Upper lobe of right lung (tissue), 1 donor: ENCODE measurements around the gene C15orf61. TPM values are rescaled to one million over a fixed set of nuclear protein-coding genes. Genes with fewer than 3 reads are reported as not detected.

Experiments
- ATAC-seq: fragments of 200-7000 bp; cut with Tn5 transposase; one replicate; pipeline ENCODE4 v1.9.1; 2020; ENCODE audit warnings: mild to moderate bottlenecking, moderate library complexity
- DNase-seq: peaks from one replicate; pipeline ENCODE4 v3.0.0-alpha.2; 2020
- H3K27ac ChIP-seq: fragments of 200-600 bp; one replicate; pipeline ENCODE4 v1.8.0; 2022
- H3K27me3 ChIP-seq: fragments of 200-600 bp; one replicate; pipeline ENCODE4 v1.8.0; 2022; ENCODE audit warnings: mild to moderate bottlenecking
- H3K36me3 ChIP-seq: fragments of 200-600 bp; one replicate; pipeline ENCODE4 v1.8.0; 2022
- H3K4me1 ChIP-seq: fragments of 200-600 bp; one replicate; pipeline ENCODE4 v1.8.0; 2022
- H3K4me3 ChIP-seq: fragments of 200-600 bp; one replicate; pipeline ENCODE4 v1.8.0; 2022; ENCODE audit warnings: mild to moderate bottlenecking
- H3K9me3 ChIP-seq: fragments of 200-600 bp; one replicate; pipeline ENCODE4 v1.8.0; 2022
- intact Hi-C: fragments of 100-400 bp; cut with DNase I; formaldehyde crosslinking; loops from one replicate; pipeline ENCODE4 v1.11.0; 2022
- total RNA-seq: library from RNA; stranded (reverse); fragmentation: NEBNext Ultra II Directional; extraction: Animal tissue kit (Norgen Biotek cat#: 25700); gene quantifications from one replicate; pipeline ENCODE4 v1.2.1, GENCODE V29; 2021
- TF ChIP-seq, protein P1 (sequence below): fragments of 200-600 bp; IDR thresholded peaks from one replicate; pipeline ENCODE4 v1.8.0; 2022; ENCODE audit warnings: antibody characterized with exemption
- donor health status: DM: no; HTN: yes; CAD: no; lungs with severe emphysema.

The C15orf61 gene
- total RNA-seq, 1 donor from 2014 or later, result 7.4 TPM

GRCh38 chr15:67510597-67511190 lies 10.2 kb upstream of the C15orf61 start:
- no peak overlapping the region for H3K27ac ChIP-seq
- ATAC-seq, result no peak
- no peak for DNase-seq
- peaks cover 29% of the 10 kb centered on the region for H3K36me3 ChIP-seq
- H3K9me3 ChIP-seq, result no peaks in the 10 kb centered on the region
- intact Hi-C loops, result no loop called here
- H3K4me1 ChIP-seq, result peaks cover 10% of the 10 kb centered on the region
- H3K4me3 ChIP-seq, result no peak overlapping the region
- no peaks in the 10 kb centered on the region for H3K27me3 ChIP-seq
- TF ChIP-seq, protein P1, sequence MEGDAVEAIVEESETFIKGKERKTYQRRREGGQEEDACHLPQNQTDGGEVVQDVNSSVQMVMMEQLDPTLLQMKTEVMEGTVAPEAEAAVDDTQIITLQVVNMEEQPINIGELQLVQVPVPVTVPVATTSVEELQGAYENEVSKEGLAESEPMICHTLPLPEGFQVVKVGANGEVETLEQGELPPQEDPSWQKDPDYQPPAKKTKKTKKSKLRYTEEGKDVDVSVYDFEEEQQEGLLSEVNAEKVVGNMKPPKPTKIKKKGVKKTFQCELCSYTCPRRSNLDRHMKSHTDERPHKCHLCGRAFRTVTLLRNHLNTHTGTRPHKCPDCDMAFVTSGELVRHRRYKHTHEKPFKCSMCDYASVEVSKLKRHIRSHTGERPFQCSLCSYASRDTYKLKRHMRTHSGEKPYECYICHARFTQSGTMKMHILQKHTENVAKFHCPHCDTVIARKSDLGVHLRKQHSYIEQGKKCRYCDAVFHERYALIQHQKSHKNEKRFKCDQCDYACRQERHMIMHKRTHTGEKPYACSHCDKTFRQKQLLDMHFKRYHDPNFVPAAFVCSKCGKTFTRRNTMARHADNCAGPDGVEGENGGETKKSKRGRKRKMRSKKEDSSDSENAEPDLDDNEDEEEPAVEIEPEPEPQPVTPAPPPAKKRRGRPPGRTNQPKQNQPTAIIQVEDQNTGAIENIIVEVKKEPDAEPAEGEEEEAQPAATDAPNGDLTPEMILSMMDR, result no peak

DNA sequence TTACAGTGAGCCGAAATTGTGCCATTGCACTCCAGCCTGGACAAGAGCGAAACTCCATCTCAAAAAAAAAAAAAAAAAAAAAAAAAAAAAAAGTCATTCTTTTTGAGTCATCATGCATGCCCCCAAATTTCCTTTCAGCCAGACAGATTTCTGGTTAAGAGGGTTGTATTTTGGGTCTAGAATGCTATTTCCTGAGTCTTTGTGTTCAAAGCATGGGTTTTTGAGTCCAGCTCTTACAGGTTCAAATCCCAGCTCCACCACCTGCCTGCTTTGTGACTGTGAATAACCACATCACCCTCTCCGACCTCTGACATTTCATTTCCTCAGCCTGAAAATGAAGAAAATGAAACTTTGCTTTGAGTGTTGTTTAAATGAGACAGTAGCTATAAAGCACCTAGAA lies 9.3 kb upstream of the C15orf61 start:
- no peaks in the 10 kb centered on the region for H3K9me3 ChIP-seq
- DNase-seq (no peak), ATAC-seq (no peak)
- H3K27me3 ChIP-seq, result no peaks in the 10 kb centered on the region
- H3K27ac ChIP-seq, result no peak overlapping the region
- TF ChIP-seq, protein P1, result no peak
- H3K4me1 ChIP-seq, result peaks cover 9% of the 10 kb centered on the region
- peaks cover 32% of the 10 kb centered on the region for H3K36me3 ChIP-seq
- intact Hi-C loops, result no loop called here
- no peak overlapping the region for H3K4me3 ChIP-seq

DNA sequence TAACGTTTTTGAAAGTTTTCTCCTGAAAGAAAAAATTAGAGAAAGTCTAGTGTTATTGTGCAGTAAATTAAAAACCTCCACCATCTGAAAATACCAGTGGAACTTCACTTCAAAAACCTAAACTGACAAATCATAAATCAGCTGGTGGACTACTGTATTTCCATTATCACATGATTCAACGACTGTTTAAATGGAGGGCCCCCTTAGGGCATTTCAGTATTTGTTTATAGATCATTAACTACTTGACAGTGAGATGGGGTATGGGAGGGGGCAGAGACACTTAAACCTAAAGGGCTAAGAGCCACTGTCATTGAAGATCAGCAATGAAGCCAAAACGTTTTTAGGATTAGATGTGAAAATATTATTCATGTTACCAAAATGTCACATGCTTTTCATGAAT lies 8.8 kb upstream of the C15orf61 start:
- Histone ChIP-seq H3K9me3 (no peaks in the 10 kb centered on the region), H3K4me3 (no peak overlapping the region), H3K4me1 (peaks cover 3% of the 10 kb centered on the region), H3K36me3 (peaks cover 32% of the 10 kb centered on the region), H3K27ac (no peak overlapping the region), H3K27me3 (no peaks in the 10 kb centered on the region)
- intact Hi-C loops, result no loop called here
- DNase-seq (no peak), ATAC-seq (no peak)
- TF ChIP-seq, protein P1, result no peak

- Histone ChIP-seq H3K27ac (no peak overlapping the region), H3K9me3 (no peaks in the 10 kb centered on the region), H3K4me3 (no peak overlapping the region), H3K27me3 (no peaks in the 10 kb centered on the region), H3K36me3 (peaks cover 32% of the 10 kb centered on the region), H3K4me1 (no peaks in the 10 kb centered on the region)
- DNase-seq, result no peak
- TF ChIP-seq, protein P1, result no peak
- intact Hi-C loops, result no loop called here
- no peak for ATAC-seq
These were observed 7.8 kb upstream of the C15orf61 start for GRCh38 chr15:67512933-67513714.

DNA sequence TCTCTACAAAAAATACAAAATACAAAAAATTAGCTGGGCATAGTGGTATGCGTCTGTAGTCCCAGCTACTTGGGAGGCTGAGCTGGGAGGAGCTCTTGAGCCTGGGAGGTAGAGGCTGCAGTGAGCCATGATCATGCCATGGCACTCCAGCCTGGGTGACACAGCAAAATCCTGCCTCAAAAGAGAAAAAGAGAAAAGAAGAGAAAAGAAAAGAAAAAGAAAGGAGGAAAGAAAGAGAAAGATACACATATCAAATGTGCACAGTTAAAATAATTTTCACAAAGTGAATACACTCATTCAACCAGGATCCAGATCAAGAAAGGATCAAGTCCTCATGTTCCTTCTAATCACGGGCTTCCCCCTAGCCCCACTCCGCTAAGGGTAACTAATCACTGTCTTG lies 5.8 kb upstream of the C15orf61 start:
- intact Hi-C loops, result no loop called here
- TF ChIP-seq, protein P1, result no peak
- Histone ChIP-seq H3K4me3 (no peak overlapping the region), H3K27ac (no peak overlapping the region), H3K36me3 (peaks cover 32% of the 10 kb centered on the region), H3K4me1 (no peaks in the 10 kb centered on the region), H3K9me3 (no peaks in the 10 kb centered on the region), H3K27me3 (no peaks in the 10 kb centered on the region)
- DNase-seq (no peak), ATAC-seq (no peak)
